NCI-H510A treated with DMSO at 0.1 percent for 48 hours (cell line): ENCODE measurements around the gene AIG1.

Experiments used
- DNase-seq: peaks from one replicate; lab custom pipeline; 2025; lab: John Stamatoyannopoulos, UW

Gene AIG1

DNA sequence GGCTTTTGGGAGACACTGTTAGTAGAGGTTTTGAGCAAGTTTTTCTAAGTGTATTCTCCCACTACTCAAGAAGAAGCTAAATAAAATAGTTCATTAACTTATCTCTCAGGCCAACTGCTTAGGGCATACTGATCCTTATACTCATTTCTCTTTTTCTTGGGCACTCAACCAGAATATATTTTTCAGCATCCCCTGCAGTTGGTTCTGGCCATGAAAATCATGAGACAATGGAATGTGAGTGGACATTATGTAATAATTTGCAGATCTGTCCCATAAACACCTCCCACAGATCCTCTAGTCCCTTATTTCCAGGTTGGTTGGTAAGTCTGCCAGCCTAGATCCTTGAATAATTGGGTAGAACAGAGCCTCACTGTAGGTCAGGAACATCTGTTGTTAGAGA lies 136.7 kb downstream of the AIG1 start:
- DNase-seq: no peak

DNA sequence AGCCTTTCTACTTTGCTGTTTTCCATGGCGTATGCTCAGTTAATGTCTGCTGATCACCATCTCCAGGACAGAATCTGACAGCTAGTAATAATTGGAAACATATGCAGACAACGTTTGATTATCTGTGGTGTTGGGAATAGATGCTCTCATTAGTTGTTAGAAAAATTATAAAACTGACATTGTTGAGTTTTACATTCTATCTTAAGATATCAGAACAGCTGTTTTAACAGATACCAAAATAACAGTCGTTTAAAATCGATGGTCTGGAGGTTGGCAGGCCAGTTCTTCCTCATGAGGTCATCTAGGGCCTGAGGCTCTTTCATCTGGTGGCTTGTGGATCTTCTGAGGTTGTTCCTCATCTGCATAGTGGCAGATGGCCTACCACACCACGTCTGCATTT lies 137.6 kb downstream of the AIG1 start:
- DNase-seq: no peak

DNA sequence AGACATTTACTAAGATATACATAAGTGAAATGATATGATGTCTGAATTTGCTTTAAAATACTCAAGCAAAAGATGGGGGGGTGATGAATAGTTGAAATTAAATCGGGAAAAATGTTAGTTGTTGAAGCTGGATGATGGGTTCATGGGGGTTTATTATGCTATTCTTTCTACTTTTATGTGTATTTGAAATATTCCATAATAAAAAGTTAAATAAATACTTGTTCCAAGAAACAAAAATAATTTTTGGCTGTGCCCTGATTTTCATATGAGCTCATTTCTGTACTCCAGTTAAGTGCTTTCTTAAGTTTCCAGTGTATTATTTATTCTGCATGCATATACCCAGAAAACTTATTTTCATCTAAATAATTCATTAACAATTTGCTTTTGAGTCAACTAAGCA lies 138.6 kb downstream of the AIG1 start:
- no peak for DNase-seq

DNA sequence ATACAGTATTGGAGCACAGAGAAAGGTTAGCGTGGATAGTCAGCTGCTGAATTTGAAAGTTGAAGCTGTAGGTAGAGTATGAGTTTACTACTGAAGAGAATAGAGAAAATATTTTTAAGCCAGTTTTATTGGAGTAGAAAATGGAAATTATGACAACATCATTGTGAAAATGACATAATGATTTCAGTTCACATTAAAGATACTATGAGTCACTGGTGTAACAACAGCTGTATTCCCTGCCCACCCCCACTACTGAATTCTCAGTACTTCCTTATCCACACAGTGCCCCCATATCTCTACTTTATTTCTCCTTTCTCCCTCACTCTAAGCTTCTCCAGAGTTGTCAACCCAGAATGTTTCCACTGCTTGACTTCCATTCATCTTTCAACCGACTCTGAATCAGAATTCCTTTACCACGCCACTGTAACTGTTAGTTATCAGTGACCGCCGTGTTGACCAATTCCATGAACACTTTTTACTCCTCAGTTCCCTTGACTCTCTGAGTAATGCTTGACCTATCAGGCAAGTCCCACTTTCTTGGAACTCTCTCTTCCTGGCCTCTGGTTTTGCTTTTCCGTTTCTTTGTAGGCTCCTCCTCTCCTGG lies 139.6 kb downstream of the AIG1 start:
- no peak for DNase-seq

DNA sequence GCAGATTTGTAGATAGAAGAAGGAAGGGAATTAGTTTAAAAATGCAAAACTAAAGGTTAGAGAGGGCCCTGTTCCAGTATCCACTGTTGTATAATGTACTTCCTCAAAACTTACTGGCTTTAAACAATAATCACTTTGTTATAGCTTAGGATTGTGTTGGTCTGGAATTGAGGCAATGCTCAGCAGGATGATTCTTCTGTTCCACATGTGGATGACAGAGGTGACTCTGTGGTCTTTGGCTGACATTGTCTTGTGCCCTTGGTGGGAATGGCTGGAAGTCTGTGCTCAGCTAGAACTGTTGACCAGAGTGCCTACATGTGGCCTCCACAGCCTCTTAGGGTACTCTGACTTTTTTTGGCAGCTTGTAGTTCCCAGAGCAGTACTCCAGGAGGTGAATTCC lies 143.4 kb downstream of the AIG1 start:
- DNase-seq: no peak

DNA sequence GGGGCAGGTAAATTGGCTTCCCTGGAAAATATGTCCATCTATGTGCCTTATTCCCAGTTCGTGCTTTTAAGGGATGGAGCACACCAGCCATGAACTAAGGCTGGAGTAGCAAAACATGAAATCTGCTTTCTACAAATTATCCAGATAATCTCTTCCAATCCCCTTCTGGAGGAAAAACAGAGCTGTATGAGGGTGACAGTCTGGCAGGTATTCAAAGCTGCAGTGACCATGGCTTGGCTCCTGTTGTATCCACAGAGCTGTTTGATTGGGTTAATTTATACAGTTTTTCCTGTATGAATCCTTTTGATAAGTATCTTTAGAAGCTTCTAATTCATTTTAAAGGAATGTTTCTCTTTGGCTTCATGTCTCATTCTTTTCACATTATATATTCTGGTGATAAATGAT lies 144.4 kb downstream of the AIG1 start:
- no peak for DNase-seq

DNA sequence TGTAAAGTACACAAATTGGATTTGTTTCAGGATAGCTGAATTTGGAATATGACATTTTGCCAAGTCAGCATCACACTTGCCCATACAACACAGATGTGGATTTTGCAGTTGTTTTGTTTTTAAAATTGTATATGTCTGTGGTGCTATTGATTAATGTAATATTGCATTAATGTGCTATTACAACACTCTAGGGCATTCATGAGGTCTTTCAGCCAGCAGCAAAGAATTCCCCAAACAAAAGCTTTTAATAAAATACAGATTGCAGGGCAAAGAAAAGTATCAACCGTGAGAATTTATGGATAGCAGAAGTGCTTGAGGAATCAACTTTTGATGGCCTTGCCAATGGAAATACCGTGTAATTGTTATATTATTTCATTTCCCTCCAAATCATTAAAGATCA lies 144.9 kb downstream of the AIG1 start:
- DNase-seq: no peak

DNA sequence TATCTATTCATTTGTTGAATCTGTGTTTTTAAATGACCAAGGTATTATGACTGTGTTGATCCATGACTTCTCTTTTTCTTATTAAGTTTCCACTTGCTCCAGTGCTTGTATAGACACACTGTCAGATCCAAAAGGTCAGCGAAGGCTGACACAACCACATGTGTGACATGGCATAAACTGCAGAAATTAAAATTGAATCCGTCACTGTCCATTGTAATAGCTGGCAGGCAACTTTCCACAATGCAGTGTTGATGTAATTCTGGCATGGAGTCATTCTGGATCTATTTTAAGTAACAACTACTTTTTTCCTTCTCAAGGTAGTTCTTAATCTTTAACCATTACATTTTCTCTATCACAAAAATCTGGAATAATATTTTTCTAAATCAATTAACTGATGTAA lies 145.3 kb downstream of the AIG1 start:
- DNase-seq: no peak

DNA sequence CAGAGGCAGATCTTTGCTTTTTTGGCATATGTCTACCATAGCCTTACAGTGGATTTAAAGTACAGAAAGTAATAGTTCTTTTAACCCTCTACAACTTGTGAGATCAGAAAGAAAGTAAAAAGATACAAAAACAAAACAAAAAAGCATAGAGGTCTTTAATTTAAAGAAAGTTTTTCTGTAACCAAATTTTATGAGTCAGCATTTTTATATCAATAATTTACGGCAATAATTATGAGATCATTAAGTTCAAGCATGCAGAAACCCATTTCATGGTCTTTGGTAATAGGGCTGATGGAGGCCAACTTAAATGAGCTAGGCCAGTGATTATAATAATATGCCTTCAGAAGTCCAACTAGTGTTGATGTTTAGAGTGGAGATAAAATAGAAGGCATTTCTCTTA lies 145.9 kb downstream of the AIG1 start:
- no peak for DNase-seq

DNA sequence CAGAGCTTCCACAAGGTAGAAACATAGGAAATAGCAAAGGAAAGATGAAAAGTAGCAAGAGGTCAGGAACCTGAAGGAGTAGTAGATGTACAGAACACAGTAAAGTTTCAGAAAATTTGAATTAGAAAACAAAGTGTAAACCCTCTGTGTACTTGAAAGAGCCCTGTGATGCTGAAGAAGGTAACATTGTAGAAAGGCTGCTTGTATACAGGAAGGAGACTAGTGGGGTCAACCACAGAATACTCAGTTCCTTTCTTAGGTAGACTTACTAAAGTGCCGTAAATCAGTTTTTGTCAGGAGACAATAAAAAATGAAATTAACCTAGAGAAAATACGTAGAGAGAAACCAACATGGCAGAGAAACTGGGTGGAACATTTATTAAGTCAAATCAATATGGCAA lies 149.7 kb downstream of the AIG1 start:
- no peak for DNase-seq

DNA sequence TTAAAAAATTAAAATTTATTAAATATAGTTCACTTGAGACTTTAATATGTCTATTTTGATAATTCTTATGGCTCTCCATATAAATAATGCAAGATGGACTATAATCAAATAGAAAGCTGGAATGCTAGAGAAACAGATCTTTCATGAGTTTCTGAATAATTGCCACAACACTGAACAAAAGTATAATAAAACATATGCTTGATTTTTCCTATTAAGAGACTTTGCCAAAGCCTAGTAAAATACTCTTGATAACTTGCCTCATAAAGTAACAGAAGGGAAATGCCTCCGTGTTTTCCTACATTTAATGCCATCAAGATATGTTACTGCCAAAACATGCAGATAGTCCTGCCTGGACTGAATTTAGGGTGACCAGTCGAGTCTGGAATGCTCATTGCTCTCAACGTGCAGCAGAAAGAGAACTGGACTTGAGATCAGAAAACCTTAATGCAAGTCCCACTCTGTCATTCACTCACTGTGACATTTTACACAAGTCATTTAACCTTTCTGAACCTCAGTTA lies 153.2 kb downstream of the AIG1 start:
- no peak for DNase-seq

DNA sequence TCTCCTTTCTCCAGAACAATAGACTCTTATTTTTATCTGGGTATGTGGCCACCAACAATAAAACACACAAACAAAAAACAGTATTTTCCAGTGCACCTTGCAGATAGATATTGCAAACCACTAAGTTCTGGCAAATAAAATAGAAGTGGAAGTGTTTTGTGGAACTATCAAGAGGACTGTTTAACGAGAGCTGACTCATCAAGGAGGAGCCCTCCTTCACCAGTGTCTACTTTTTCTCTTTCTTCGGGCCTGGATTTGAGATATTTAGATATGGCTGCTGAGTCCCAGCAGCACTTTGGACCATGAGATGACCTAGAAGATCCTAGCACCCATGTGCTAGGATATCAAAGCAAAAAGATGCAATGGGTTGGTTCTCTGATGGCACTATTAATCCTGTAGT lies 154.7 kb downstream of the AIG1 start:
- no peak for DNase-seq

DNA sequence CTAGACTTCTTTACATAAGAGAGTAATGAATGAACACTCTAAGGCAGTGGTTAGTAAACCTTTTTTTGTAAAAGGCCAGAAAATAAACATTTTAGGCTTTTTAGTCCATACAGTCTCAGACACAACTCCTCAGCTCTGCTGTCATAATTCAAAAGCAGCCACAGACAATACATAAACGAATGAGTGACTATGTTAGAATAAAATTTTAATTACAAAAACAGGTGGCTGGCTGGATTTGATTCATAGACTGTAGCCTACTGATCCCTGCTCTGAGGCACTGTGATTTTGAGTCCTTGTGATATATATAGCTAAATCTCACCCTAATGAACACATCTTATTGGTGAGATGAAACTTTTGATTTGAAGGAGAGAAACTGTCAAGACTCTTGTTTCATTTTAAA lies 155.1 kb downstream of the AIG1 start:
- no peak for DNase-seq

DNA sequence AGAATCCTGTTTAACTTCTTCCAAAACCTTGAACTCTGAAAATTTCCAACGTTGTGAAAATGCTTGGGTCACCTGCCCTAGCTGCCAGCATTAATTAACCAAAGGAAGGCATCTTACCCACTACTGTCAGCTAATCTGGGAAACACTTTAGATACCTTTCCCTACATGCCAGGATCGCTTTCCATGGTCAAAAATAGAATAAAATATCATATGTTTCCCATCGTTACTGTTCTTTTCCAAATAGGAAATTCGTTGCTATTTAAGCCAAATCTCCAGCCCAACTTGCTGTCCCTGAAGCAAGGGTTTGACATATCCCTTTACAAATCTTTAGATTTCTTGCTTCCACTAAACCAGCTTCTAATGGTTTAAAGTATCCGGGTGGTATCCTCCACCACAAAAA lies 157.5 kb downstream of the AIG1 start:
- no peak for DNase-seq

DNA sequence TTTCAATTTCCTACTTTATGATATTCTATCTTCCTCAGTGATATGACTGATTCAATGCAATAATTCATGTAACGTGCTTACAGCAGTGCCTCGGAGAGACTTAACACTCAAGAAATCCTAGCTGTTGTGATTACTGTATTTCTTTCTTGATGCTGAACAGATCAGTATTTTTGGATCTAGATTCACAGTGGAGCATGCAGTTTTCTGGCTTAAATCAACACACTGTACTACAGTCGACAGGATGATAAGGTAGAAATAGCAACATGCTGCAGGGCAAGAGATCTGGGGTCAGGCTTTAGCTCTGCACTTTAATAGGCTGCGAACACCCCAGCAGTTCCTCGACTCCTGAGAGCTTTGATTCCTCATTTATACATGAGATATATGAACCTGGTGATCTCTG lies 161.0 kb downstream of the AIG1 start:
- no peak for DNase-seq

DNA sequence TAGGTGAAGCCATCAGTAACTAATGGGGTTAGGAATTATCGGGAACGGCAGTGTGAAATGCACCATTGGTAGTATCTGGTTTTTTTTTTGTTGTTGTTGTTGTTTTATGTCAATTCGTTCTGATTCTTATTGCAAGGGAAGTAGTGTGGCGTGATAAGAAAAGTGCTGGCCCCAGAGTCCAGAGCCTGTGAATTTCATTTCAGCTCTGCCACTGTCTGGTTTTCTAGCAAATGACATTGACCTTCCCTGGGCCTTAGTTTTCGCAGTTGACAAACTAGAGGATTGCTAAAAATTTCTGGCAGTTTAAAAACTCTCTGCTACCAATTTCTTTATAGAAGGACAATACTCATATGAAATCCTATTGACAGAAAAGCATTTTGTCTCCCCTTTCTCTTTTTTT lies 161.6 kb downstream of the AIG1 start:
- DNase-seq: no peak

DNA sequence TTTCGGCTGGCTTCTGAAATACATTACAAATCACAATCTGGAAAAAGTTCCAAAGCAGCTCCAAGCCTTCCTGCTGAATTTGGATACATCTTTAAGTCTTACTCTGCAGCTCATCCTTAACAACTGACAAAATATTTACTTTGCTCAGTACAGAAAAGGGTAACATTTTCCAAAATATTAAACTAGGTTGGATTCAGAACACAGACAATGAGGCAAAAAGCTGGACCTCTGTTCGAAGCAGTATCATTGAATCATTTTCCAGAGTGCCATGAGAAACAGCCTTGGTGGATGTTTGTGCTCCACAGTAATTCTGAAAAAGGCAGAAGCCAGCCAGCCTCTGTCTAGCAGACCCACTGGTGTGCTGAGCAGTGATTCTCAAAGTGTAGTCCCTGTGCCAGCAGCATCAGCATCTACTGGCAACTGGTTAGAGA lies 162.1 kb downstream of the AIG1 start:
- DNase-seq: no peak

DNA sequence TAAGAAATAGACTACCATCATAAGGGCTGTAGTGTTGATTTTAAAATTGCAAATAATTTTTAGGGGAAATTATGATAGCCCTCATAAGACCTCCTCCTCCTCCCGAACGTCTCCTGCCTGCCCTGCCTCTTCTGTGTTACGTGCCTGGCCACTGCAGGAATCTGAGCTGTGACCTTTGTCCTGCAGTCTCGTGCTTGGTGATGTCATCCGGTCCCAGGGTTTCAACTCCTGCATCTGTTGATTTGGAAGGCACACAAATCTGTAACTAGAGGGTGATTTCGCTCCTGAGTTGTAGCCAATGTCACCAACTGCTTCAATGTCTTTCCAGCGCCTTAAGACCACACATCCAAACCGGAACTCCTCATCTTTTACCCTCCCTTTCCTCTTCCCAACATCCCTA lies 163.2 kb downstream of the AIG1 start:
- DNase-seq: no peak

DNA sequence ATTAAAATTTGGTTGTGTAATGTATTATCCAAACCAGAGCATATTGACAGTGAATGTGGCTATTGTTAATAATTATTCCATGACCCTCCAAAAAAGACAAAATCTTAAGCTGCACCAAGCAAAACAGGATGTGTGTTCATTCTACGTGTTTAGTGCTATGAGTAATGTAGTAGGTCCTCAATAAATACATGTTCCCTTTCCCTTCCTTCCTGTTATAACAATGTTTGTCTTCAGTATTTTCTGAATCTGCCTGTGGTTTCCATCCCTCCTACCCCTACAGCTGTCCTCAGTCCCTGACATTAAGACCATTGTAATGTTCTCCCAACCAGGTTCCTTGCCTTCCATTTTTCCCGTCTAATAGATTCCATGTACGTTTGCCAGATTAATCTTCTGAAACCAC lies 163.8 kb downstream of the AIG1 start:
- DNase-seq: no peak

DNA sequence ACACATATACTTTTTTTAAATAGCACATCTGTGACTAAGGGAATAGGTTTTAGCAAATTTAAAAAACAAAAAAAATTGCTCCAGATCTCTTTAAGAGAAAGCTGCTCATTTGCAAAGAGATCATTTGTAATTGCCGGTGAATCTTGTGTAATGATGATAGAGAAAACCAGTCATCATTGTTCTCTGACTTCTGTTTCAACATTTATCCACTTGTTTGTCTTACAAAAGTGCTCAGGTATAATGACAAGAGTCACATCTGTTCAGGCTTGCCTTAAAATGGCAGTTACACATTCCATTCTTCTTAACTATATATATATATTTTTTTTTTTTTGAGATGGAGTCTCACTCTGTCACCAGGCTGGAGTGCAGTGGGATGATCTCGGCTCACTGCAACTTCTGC lies 165.2 kb downstream of the AIG1 start:
- DNase-seq: no peak

DNA sequence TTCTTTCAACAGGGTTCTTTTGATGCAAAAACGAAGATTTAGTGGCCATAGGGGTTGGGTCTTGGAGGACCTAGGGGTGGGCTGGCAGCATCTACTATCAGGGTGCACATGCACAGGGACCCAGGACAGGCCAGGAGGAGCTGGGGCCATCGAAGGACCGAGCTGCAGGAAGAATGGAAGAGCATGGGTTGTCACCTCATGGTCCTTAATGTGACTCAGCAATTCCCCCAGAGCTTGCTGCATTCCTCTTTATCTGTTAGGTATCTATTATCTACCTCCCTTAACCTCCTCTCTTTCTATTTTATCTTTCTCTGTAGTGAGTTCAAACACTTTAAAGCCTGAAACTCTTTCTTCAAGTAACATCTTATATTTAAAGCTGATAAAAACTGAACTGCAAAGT lies 167.0 kb downstream of the AIG1 start:
- no peak for DNase-seq

DNA sequence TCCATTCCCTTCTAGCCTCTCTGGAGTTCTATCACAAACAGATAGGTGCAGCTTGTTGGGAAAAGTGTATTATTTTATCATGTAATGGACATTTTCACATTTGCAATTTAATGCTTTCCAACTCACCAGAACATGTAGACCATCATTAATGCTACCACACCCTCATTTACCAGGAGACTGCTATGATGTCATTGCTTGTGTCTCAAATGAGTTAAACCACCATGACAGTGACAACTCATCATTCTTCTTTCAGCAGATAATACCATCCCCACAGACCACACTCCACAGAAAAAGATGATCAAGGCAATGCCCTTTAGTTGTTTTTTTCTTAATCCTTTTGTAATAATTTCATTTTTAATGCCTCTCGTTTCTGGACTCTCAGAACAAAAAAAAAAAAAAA lies 168.7 kb downstream of the AIG1 start:
- no peak for DNase-seq

DNA sequence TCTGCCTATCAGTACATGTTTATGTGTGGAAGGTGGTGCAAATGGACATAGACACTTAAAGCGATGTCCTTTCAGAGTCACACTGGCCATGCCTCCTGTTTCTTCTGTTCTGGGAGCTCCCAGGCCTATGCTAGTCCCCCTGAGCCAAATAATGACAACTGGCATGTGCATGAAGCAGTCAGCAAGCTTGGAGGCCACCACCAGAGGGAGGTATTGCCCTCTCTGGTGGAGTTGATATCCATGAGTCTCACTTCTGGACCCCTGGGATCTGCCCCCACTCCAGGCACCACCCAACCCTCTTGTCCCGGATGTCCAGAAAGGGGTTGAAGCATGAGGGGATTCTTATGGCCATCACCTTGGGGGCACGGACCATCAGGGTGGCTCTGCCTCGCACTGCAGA lies 172.2 kb downstream of the AIG1 start:
- no peak for DNase-seq

DNA sequence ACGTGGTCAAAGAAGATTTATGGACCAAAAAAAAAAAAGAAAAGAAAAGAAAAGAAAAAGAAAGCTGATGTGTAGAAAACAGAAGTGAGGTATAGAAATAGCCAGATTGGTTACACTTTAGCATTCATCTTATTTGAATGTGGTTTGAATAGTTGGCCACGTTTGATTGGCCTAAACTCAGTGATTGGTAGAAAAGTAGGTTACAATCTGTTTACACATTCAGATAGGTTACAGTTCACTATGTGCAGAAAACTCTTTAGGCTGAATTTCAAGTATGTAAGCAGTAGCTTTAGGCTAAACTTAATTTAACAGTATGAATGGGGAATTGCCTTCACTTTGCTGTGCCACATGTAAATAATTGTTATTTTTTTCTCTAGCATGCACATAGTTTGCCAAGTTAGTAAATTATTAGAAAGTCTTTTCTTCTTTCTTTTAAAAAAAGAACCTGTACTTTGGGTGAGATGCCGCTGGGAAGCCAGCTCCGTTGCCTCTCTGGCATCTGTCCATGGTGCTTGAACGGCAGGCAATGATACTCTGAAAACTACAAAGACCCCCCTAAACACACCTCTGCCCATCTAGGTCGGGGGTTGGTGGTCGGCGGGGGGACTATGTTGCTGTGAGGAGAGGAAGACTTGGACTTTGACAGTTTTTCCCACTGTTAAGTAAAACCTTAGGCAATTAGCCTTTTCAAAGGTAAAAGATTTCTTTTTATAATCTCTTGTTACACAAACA lies 173.0 kb downstream of the AIG1 start:
- DNase-seq: no peak
